C4-2B (cell line): ENCODE results near the gene TIMP1.

ENCODE experiments used
- CTCF ChIP-seq: fragments of 450-650 bp; conservative IDR thresholded peaks from 2 replicates; pipeline ENCODE4 v1.5.1; 2017; ENCODE audit warnings: mild to moderate bottlenecking
- ZFX ChIP-seq: fragments of 450-650 bp; IDR thresholded peaks from 2 replicates; pipeline ENCODE4 v1.6.1; 2017

- TF ChIP-seq CTCF: no peak
- no peak for TF ChIP-seq ZFX
Observed at GRCh38 chrX:47614618-47615017, 32.4 kb downstream of the TIMP1 start.
